ENCODE measurements around the gene DCDC2B.

DCDC2B gene

DNA sequence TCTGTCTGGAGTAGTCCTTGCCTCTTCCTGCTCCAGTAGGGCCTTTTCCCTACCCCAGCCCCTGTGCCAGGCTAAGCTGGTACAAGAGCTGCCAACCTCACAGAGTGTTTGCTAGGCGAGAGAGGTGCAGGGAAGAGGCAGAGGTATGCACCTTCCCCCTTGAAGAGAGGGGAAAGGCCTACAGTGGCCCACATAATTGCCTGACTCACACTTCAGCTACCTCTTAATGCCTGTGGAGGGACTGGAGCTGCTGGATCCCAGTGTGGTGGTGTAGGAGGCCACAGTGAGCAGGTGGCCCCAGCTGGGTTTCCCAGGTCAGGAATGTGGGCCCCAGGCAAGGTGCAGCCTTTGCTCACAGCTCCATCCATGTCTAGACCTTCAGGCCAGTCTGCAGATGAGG is 11.8 kb upstream of the DCDC2B start:
- peak in 1 of 3 experiments; percentile 14 for DNase-seq

GRCh38 chr1:32197837-32198236 is 11.1 kb upstream of the DCDC2B start:
- peak in 1 of 3 experiments; percentile 17 for DNase-seq

DNA sequence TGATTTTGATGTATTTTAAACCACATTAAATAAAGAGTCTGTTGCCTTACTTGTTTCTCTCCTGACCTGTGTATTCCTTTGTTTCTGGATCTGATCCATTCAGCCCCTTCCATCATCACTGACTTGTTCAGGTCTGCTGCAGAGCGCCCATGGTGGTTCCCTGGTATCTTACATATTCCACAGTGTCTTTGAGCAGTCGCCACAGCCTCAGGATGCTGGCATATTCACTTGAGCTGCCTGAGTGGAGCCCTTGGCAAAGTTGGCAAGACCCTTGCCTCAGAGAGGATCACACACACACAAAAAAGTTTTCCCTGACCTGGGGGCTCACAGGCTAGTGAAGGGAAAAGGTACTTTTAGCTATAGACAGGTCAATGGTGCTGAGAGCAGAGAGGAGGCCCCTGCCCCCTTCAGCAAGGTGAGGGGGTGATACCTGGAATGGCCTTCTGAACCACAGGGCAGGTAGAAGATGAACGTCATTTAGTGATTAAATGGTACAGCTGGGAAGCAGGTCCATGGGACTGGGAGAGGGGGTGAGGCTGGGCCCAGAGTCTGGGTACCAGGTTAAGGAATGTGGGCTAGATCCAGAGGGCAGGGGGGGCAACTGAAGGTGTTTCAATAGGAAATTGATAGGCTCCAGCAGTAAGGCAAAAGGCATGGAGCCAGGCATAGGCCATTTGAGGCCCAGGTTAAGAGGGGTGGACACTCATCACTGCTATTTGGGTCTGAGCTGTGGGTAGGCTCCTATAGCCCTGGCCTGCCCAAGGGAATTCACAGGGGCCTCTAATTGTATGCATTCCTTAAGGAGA is 10.4 kb upstream of the DCDC2B start:
- no peak for DNase-seq

- peak in 1 of 3 experiments; percentile 51 for DNase-seq
Observed at GRCh38 chr1:32199043-32199716, 9.7 kb upstream of the DCDC2B start.

- peak; percentile 25 to 62 (median 51) for DNase-seq
Observed at GRCh38 chr1:32199717-32200072, 9.2 kb upstream of the DCDC2B start.

- peak; percentile 60 to 79 (median 72) for DNase-seq
Observed at GRCh38 chr1:32200226-32201010, 8.5 kb upstream of the DCDC2B start, which contains the start of gene CCDC28B. CCDC28B (plus strand) TSS chr1:32200595; CDS start chr1:32201936, 1,341 bp downstream.

DNA sequence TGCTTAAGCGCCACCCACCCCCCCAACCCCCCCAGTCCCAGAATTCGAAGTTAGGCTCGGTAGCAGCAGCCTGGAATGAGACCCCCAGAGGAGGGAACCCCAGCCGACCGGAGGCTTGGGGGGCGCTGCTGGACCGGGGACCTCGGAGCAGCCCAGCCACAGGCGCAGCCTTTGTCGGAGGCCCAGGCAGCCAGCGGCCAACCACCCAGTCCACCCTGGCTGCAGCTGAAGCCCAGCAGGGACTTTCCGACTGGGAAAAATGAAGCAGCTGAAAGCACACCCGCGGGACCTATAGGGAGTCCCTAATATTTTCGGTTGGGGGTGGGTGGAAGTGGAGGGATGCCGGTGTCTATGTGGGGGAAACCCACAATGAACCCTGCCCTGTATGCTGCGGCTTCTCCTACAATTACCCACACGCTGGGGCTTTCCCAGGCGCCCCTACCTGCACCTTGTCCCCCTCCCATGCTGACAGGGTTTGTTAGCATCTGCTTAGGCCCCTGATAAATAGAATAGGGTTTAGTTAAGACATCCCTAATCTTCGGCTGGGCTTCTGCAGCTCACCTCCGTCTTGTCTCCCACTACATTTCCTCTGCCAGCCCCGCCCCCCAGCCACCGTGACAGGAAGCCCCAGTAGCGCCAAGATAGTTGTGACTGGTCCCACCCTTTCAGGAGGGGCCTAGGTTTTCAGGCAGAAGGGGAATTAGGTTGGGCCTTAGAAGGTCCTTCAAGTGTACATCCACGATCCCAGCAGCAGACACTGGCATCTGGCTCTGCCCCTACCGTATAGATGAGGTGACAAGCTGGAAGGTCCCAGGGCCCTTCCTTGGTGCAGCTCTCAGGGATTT is 7.7 kb upstream of the DCDC2B start:
- peak; percentile 8 to 61 (median 53) for DNase-seq

DNA sequence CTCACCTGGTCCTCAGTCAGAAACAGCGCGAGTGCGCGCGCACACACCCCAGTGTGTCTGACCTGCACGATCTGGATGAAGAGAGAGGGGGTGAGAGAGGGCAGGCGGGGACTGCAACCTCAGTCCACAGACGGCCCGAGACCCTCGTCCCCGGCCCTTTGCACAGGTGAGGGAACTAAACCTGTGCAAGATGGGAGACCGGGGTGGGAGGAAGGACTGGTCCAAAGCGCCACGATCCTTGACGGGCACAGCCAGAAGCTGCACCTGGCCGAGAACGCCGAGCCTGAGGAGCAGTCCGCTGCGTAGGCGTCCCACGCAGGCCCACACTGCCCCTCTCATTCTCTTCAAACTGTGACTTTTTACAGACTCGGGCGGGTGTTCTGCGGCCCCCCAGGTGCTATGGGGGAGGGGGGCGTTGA is 3.9 kb upstream of the DCDC2B start:
- peak in 2 of 3 experiments; percentile 76 to 77 for DNase-seq

- DNase-seq = peak; percentile 91 to 96 (median 96)
Observed at GRCh38 chr1:32205401-32206370, 3.2 kb upstream of the DCDC2B start, which contains the start of gene IQCC. IQCC (plus strand) TSS chr1:32205671; CDS start chr1:32205682, 11 bp downstream.

- DNase-seq = no peak
Observed at GRCh38 chr1:32208469-32208868, 420 bp upstream of the DCDC2B start.

DNA sequence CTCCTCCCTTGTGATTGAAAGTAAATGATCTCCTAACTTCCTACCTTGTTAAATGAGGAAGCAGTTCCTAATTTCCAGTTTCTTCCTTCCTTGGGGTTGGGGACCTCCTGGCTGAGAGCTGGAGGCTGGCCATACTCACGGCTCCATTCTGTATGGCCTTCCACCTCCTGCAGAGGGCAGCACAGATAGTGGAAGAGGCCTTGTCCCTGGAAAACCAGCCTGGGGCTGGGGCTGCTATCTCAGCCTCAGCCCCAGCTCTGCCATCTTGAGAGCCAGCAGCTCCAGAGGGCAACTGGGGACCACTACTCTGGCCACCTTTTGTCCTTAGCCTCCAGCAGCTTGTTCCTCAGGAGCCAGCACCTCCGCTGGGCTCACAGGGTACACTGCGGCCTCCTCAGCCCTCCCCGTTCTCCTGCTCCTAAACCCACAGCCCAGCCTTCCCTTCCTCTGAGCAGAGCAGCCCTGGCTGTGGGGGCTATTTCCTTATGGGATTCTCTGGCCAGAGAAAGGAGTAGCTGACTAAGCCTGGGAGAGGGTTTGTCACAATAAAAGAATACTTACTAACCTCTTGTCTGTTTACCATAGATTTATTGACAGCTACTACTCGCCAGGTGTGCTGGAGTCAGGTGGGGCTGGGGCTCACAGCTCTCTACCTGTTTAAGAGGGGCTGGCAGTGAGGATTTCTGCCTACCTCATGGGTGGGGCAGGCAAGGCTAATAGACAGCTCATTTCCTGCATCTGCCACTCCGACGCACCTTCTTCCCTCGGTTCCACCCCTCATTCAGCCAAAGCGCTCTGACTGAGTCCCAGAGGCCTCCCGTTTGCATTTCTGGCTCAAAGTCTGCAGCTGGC is 7.0 kb downstream of the DCDC2B start:
- peak; percentile 56 to 73 (median 68) for DNase-seq

- no peak for DNase-seq
Observed at GRCh38 chr1:32216566-32216965, 7.7 kb downstream of the DCDC2B start.

DNA sequence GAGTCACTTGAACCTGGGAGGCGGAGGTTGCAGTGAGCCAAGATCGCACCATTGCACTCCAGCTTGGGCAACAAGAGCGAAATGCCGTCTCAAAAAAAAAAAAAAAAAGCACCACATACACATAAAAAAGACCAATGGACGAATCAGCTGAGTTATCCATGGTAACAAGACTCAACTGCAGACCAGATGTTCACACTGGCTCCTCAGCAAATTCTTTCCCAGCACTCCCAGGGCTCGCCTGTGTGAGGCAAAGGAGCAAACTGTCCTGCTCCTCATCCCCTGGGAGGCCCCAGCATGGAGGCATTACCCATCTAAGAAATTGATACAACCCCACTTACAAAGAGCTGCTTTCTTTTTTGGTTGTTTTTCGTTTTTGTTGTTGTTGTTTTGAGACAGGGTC is 10.1 kb downstream of the DCDC2B start:
- DNase-seq = no peak

GRCh38 chr1:32220746-32221580 is 12.1 kb downstream of the DCDC2B start:
- peak in 1 of 3 experiments; percentile 39 for DNase-seq

DNA sequence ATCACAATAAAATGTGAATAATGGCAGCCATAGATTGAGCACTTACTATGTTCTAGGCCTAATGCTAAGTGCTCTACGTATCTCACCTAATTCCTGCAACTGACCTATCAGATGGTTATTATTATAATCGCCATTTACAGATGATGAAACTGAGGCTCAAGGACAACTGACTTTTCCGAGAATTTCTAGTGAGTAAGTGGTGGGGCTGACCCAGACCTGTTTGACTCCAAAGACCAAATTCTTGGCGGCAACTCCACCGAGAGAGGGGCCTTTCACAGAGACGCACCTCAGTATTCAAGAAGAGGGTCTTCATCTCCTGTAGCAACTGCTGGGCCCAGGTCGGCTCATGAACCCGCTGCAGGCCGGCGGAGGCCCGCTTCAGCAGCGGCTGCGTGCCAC is 12.7 kb downstream of the DCDC2B start:
- DNase-seq = no peak

DNA sequence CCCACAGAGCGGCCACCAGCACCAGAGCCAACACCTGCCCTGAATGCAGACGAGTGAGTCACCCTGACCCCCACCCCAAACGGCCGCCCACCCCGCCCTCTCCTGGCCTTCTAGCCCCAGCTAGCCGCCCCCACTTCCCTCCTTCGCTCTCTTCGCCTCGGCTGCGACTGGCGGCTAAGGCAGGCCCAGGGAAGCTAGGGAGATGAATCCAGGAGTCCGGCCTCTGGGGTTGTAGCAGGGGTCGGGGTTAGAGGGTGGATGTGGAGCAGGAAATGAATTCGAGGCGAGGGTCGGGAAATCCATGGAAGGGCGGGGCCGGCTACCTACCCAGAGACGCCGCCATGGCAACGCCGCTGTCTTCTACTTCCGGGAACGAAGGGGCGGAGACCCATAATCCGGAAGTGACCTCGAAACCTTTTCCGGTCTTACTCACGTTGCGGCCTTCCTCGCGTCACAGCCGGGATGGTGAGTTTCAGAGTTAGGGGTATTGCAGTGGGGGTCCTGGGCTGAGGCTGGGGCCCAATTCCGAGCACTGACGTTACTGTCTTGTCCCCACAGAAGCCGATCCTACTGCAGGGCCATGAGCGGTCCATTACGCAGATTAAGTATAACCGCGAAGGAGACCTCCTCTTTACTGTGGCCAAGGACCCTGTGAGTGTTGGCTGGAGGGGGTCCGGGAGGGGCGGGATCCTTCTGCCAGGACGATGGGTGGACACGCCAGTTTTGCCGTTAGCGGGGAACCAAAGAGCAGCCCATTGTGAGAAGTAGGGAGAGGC is 13.3 kb downstream of the DCDC2B start, which contains the start of the genes EIF3I and TMEM234:
Gene EIF3I, plus strand, starts transcription at position 428 of the 776 bp plus-strand sequence. Its CDS starts 35 bp downstream, at position 463.
Gene TMEM234, minus strand, starts transcription at position 374 of the 776 bp plus-strand sequence. Its CDS starts 31 bp downstream, at position 343.
- DNase-seq = peak; percentile 88 to 95 (median 90)

- DNase-seq = no peak
Observed at GRCh38 chr1:32223683-32224082, 14.8 kb downstream of the DCDC2B start.

DNA sequence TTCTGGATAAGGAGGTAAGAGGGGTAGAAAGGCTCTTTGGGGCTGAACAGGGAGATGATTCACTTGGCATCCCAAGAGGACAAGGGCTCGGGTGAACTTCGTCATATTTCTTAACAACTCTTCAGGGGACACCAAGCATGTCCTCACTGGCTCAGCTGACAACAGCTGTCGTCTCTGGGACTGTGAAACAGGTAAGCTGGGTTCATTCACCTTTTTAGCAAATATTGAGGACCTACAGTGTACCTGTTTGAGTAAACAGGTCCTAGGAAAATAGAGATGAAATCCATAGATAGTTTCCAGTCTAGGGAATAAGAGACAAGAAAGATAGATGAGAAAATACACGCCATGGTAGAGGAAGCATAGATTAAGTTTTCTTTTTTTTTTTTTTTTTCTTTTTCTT is 15.4 kb downstream of the DCDC2B start:
- no peak for DNase-seq
